ENCODE results near the gene PPP2R2C. TPM values are rescaled to one million over a fixed set of nuclear protein-coding genes. Genes with fewer than 3 reads are reported as not detected.

PPP2R2C gene
- total and polyA plus RNA-seq, 10 of the 15 experiments (the other 5 are each of a cell fraction or from before 2014, with no cell fraction given), result 0.13 to 0.15 TPM; not detected in 8

GRCh38 chr4:6293661-6294060 is 178.8 kb downstream of the PPP2R2C start:
- 49% methylated on average over 7 of the region's 8 CpGs for WGBS (ENCODE audit: insufficient coverage, insufficient replicate concordance, low lambda C conversion rate, missing lambda C conversion rate)
- H3K79me2 ChIP-seq (ENCODE audit: control insufficient read depth, insufficient read depth, low read length), result no peaks in the 10 kb centered on the region
- no peak for FAIRE-seq
- in situ Hi-C loops (cut with MboI) (no loop called here), intact Hi-C loops (cut with micrococcal nuclease; ENCODE audit: unreplicated experiment) (no loop called here)
- no peak overlapping the region for H3K9ac ChIP-seq (ENCODE audit: control insufficient read depth, insufficient read depth, low read length)
- TF ChIP-seq GATAD2B (conservative IDR thresholded peaks at IDR 0.05; ENCODE audit: low read depth), result no peak
- TF ChIP-seq SRF (IDR thresholded peaks at IDR 0.05; ENCODE audit: low read depth in 2 of 2, low read length in 2 of 2), result no peak
- TF ChIP-seq WRNIP1 (IDR thresholded peaks at IDR 0.05; ENCODE audit: borderline replicate concordance, low read depth, low read length), result no peak
- no peak for TF ChIP-seq CHD4 (IDR thresholded peaks at IDR 0.05)
- TF ChIP-seq CBX3 (IDR thresholded peaks at IDR 0.05; ENCODE audit: borderline replicate concordance, low read depth), result no peak
- TF ChIP-seq BCL11A (IDR thresholded peaks at IDR 0.05; ENCODE audit: low read depth, low read length), result no peak
- TF ChIP-seq RELA (IDR thresholded peaks at IDR 0.05; ENCODE audit: borderline replicate concordance, partially characterized antibody), result no peak
- no peak for TF ChIP-seq ESRRA (IDR thresholded peaks at IDR 0.05; ENCODE audit: low read length)
- no peak for TF ChIP-seq ZNF622 (IDR thresholded peaks at IDR 0.05)
- TF ChIP-seq PML (IDR thresholded peaks at IDR 0.05; ENCODE audit: low read length), result no peak
- no peak for TF ChIP-seq EGR1 (IDR thresholded peaks at IDR 0.05; ENCODE audit: borderline replicate concordance in 1 of 2, low read depth in 2 of 2, low read length in 2 of 2)
- TF ChIP-seq, protein P1, sequence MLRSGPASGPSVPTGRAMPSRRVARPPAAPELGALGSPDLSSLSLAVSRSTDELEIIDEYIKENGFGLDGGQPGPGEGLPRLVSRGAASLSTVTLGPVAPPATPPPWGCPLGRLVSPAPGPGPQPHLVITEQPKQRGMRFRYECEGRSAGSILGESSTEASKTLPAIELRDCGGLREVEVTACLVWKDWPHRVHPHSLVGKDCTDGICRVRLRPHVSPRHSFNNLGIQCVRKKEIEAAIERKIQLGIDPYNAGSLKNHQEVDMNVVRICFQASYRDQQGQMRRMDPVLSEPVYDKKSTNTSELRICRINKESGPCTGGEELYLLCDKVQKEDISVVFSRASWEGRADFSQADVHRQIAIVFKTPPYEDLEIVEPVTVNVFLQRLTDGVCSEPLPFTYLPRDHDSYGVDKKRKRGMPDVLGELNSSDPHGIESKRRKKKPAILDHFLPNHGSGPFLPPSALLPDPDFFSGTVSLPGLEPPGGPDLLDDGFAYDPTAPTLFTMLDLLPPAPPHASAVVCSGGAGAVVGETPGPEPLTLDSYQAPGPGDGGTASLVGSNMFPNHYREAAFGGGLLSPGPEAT (IDR thresholded peaks at IDR 0.05; ENCODE audit: low read depth), result no peak
- TF ChIP-seq PKNOX1 (IDR thresholded peaks at IDR 0.05), result no peak
- no peak for TF ChIP-seq BRCA1 (IDR thresholded peaks at IDR 0.05; ENCODE audit: low read depth, low read length)
- no peak for TF ChIP-seq ATF7 (IDR thresholded peaks at IDR 0.05; ENCODE audit: low read depth)
- TF ChIP-seq, protein P2, sequence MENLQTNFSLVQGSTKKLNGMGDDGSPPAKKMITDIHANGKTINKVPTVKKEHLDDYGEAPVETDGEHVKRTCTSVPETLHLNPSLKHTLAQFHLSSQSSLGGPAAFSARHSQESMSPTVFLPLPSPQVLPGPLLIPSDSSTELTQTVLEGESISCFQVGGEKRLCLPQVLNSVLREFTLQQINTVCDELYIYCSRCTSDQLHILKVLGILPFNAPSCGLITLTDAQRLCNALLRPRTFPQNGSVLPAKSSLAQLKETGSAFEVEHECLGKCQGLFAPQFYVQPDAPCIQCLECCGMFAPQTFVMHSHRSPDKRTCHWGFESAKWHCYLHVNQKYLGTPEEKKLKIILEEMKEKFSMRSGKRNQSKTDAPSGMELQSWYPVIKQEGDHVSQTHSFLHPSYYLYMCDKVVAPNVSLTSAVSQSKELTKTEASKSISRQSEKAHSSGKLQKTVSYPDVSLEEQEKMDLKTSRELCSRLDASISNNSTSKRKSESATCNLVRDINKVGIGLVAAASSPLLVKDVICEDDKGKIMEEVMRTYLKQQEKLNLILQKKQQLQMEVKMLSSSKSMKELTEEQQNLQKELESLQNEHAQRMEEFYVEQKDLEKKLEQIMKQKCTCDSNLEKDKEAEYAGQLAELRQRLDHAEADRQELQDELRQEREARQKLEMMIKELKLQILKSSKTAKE (IDR thresholded peaks at IDR 0.05; ENCODE audit: low read depth, poor library complexity, severe bottlenecking), result no peak
- TF ChIP-seq, protein P3, sequence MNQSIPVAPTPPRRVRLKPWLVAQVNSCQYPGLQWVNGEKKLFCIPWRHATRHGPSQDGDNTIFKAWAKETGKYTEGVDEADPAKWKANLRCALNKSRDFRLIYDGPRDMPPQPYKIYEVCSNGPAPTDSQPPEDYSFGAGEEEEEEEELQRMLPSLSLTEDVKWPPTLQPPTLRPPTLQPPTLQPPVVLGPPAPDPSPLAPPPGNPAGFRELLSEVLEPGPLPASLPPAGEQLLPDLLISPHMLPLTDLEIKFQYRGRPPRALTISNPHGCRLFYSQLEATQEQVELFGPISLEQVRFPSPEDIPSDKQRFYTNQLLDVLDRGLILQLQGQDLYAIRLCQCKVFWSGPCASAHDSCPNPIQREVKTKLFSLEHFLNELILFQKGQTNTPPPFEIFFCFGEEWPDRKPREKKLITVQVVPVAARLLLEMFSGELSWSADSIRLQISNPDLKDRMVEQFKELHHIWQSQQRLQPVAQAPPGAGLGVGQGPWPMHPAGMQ (IDR thresholded peaks at IDR 0.05; ENCODE audit: borderline replicate concordance), result no peak
- no peak for TF ChIP-seq YBX1 (IDR thresholded peaks at IDR 0.05)
- TF ChIP-seq MEF2A (IDR thresholded peaks at IDR 0.05; ENCODE audit: insufficient read depth, low read depth, low read length), result no peak
- no peak for ATAC-seq
- no peaks in the 10 kb centered on the region for H4K20me1 ChIP-seq (ENCODE audit: control insufficient read depth, insufficient read depth)
- no peaks in the 10 kb centered on the region for H3K27me3 ChIP-seq (replicated peaks in 1 of 2; ENCODE audit: control insufficient read depth in 2 of 2, insufficient read depth in 2 of 2, low read length in 1 of 2)
- DNase-seq (ENCODE audit: low read depth, low spot score), result no peak
- ChIA-PET POLR2A (no interaction called here), RAD21 (ENCODE audit: unreplicated experiment) (no interaction called here), SMC1A (ENCODE audit: uncharacterized antibody, unreplicated experiment) (interaction anchor here (0.7 kb wide), 1 partner anchor 30 kb away, joined by 3 read pairs; no protein-coding TSS in a partner anchor), CTCF (no interaction called here)
- no peaks in the 10 kb centered on the region for H3K36me3 ChIP-seq (ENCODE audit: control insufficient read depth in 2 of 2, insufficient read depth in 2 of 2, low read length in 1 of 2)
- BruUV-seq (replicated peaks), result no TSS peak
- H3K4me2 ChIP-seq (ENCODE audit: control insufficient read depth, insufficient read depth), result no peak overlapping the region
- H3K4me1 ChIP-seq (ENCODE audit: control insufficient read depth, insufficient read depth, low read length), result no peaks in the 10 kb centered on the region
- H3K27ac ChIP-seq (ENCODE audit: control insufficient read depth, insufficient read depth), result no peak overlapping the region
- H2AFZ ChIP-seq (ENCODE audit: control insufficient read depth, low read depth, low read length), result no peak overlapping the region
- no peak overlapping the region for H3K4me3 ChIP-seq
- no peaks in the 10 kb centered on the region for H3K9me3 ChIP-seq (replicated peaks; ENCODE audit: control insufficient read depth, insufficient read depth, low read length)

Measured in GM12878 (cell line).